GM12892 (cell line): Measurements from ENCODE around the gene RAP1A.
"Not testable (repeated sequence)": the region's sequence is repeated elsewhere in the genome, so short reads cannot be mapped to it uniquely, and the experiment has no call there.

Source experiments
- DNase-seq: peaks from one replicate; pipeline ENCODE4 v3.0.0; 2011; ENCODE audit not compliant: insufficient read length
- FAIRE-seq: peaks from 2 replicates; lab custom pipeline; 2011; peaks lifted over from hg19 to GRCh38; lab: Jason Lieb, UNC
- POLR2A ChIP-seq: IDR thresholded peaks from 2 replicates; pipeline ENCODE4 v1.6.1; 2011; ENCODE audit warnings: low read depth, low read length, control low read depth
- POLR2AphosphoS5 ChIP-seq: IDR thresholded peaks from 2 replicates; pipeline ENCODE4 v1.6.1; 2011; ENCODE audit warnings: low read depth, low read length, control low read depth
- TAF1 ChIP-seq: IDR thresholded peaks from 2 replicates; pipeline ENCODE4 v1.6.1; 2011; ENCODE audit warnings: low read depth, mild to moderate bottlenecking, control low read depth, low read length, borderline replicate concordance

The RAP1A gene

DNA sequence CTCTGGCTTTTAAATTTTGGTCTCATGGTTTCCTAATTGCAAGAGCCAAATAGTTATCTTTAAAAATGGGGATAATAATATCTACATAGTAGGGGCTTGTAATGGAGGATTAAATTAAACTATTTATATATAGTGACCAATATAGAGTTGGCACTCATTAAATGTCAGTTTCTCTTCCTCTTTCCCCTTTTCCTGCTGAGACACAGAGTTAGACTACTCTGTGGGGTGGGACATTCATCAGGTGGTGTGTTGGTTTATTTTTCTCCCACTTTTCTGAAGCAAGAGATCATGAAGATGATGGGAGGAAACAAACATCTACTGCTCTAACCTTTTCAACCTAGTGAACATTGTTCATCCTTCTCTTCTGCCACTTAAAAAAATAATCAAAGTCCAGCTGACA is 17.3 kb upstream of the RAP1A start:
- TF ChIP-seq POLR2AphosphoS5: no peak
- TF ChIP-seq POLR2A: no peak; the same call in 1 of the 2 replicates
- TF ChIP-seq TAF1: no peak
- FAIRE-seq (peak; percentile 72), DNase-seq (no peak)

DNA sequence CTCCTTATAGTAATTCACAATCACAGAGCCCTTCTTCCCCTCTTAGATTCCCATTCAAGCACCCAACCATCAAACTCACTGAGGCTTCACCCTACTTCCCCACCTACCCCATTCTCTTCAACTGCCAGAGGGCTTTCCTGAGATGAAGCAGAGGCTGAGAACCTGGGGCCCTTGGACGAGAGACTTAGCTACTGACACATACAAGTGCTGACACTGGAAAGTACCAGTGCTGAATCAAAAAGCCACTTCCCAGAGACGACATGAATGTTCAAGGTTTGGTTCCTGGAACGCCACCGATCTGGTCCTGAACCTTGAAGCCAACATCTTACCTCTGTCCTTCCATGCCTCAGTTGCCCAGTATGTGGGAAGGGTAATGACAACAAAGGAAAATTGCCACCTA is 16.6 kb upstream of the RAP1A start:
- no peak for DNase-seq
- no peak for FAIRE-seq
- no peak for TF ChIP-seq TAF1
- TF ChIP-seq POLR2AphosphoS5: peak; percentile 72; the same call in 1 of the 2 replicates
- TF ChIP-seq POLR2A: no peak; the same call in 1 of the 2 replicates

DNA sequence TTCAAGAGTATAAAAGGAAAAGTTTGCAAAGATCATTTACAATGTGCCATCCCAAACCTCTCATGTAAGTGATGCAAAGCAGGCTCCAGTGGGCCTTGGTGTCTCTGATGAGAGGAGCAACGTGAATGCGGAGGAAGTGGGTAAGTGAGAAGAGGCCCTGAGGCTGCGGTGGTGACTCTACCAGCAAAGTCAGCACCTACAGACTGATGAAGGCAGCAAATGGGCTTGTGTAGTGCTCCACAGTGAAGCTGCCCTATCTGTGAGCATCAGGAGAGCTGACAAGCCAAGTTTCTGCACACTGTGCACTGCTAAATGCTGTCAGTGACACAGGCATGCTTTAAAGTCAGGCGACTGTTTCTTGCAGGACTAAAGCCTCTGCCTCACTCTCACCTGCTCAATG is 15.6 kb upstream of the RAP1A start:
- peak; percentile 86 for FAIRE-seq
- DNase-seq: no peak
- peak; percentile 71; the same call in 1 of the 2 replicates for TF ChIP-seq POLR2A
- no peak for TF ChIP-seq TAF1
- TF ChIP-seq POLR2AphosphoS5: peak; percentile 82

DNA sequence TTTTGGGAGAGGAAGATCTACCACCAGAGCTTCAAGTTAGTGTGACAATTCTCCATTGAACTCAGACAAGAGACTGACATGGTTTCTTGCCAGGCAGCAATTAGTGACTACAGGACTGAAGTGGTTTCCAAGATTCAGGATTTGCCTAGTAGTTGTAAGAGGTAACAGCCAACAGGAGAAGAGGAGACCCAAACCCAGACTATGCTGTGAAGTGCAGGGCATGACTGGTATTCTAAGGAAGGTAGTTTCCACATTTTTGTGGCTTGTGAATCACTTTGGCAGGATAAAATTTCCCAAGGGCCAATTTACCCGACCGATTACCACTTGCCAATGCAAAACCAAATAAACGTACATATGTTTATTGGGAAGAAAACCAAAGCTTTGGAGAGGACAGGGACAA is 14.7 kb upstream of the RAP1A start:
- DNase-seq (no peak), FAIRE-seq (no peak)
- TF ChIP-seq POLR2AphosphoS5 (no peak), TAF1 (no peak), POLR2A (no peak)

DNA sequence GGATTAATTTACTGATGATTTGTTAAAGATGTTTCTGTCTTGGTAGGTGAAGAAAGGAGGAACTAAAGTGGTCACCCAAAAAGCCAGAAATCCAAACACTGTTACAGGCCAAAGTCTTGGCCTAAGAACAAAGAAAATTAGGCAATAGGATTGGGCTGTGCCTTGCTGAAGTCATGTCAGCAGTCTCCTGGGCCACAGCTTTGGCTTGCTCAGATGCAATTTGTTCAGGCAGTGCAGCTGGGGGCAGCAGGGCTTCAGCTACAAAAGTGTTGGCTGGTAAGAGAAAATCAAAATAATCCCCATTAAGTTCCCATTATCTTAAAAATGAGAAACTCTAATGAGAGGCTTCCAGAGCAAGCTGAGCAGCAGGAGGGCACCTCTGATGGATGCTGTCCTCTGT is 14.0 kb upstream of the RAP1A start:
- DNase-seq (no peak), FAIRE-seq (no peak)
- TF ChIP-seq POLR2AphosphoS5 (no peak), POLR2A (no peak), TAF1 (no peak)

DNA sequence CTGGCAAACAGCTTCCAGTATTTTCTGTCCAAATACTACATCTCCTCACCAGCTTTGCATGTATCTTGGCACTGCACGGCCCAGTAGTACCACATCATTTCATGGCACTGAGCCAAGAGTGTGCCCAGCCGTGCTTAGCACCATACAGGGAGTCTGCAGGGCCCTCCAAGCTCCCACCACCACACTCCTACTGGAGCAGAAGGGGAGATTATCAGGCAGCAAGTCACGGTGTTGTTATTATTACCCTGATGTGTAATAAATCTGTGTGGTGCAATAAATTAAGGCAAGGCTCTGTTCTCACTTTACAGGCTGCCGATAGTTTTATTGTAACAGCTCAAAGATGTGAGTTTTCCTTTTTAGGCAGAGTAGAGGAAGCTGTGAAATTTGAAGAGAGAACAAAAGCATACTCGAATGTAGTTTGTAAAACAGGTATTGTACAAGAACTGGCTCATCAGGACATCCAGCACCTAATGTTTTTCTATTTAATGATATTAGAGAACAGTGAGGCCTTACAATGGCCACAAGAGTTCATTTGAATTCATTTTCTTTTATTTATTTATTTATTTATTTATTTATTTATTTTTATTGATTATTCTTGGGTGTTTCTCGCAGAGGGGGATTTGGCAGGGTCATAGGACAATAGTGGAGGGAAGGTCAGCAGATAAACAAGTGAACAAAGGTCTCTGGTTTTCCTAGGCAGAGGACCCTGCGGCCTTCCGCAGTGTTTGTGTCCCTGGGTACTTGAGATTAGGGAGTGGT is 13.0 kb upstream of the RAP1A start:
- FAIRE-seq, DNase-seq: not testable (repeated sequence)

DNA sequence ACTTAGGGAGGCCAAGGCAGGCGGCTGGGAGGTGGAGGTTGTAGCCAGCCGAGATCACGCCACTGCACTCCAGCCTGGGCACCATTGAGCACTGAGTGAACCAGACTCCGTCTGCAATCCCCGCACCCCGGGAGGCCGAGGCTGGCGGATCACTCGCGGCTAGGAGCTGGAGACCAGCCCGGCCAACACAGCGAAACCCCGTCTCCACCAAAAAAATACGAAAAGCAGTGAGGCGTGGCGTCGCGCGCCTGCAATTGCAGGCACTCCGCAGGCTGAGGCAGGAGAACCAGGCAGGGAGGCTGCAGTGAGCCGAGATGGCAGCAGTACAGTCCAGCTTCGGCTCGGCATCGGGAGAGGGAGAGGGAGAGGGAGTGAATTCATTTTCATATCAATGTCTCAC is 11.1 kb upstream of the RAP1A start:
- FAIRE-seq, DNase-seq: not testable (repeated sequence)

DNA sequence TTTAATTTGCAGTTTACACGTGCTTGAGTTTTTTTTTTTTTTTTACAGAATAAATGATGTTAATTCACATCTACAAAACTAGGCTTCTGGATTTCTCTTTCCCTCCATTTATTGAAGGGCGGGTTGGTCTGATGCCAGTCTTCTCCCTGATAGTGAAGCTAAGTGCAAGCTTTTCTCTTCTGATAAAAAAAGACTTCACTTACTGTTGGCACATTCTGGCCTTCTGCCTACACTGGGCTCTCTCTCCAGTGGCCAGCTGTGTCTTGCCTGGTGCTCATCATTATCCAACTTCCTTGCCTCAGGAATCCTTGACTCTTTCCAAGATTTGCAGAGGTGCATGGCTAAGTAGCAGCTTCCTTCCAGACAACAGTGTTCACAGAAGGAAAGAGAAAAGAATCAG is 7.6 kb upstream of the RAP1A start:
- no peak for DNase-seq
- no peak for TF ChIP-seq POLR2AphosphoS5
- TF ChIP-seq POLR2A: no peak
- TF ChIP-seq TAF1: no peak
- FAIRE-seq: no peak

GRCh38 chr1:111615870-111616715 is 3.5 kb upstream of the RAP1A start:
- FAIRE-seq (peak; percentile 87), DNase-seq (peak; percentile 46)
- TF ChIP-seq TAF1 (0 out of 2 replicates have a peak, but pooled peaks have one; percentile 8), POLR2AphosphoS5 (peak; percentile 60), POLR2A (peak; percentile 53)

GRCh38 chr1:111618081-111618480 is 1.5 kb upstream of the RAP1A start:
- FAIRE-seq: no peak
- no peak for DNase-seq
- TF ChIP-seq POLR2A: peak; percentile 15; the same call in 1 of the 2 replicates
- TF ChIP-seq TAF1: no peak
- no peak for TF ChIP-seq POLR2AphosphoS5

GRCh38 chr1:111618961-111619634 is 491 bp upstream of the RAP1A start:
- TF ChIP-seq POLR2AphosphoS5 (no peak), TAF1 (no peak), POLR2A (peak; percentile 35)
- DNase-seq: no peak
- FAIRE-seq: no peak

DNA sequence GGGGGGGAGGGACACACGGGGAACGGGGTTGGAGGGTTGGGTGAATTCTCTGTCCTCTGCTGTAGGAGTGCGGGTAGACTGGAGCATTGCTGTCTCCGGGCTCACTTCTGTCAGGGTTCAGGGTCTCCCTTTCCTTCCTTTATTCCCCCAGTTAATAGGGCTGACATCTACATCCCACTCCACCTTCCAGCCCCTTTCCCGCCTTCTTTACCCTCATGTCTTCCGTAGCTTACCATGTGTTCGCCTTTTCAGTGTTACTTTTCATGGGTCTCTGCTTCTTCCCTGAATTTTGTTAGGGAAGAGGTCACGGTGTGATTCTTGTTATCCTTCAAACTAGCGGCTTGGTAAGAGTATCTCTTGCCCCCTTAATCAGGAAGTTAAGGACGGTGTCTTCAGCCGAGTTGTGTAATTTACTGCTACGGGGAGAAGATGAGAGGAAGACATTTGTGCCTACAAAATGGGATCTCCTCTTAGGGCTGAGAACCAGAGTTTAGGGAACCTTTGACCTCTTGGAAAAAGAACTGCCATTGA is 917 bp downstream of the RAP1A start:
- no peak for DNase-seq

More for the DNA sequence above, 917 bp downstream of the RAP1A start:
- FAIRE-seq: no peak
- TF ChIP-seq POLR2AphosphoS5 (no peak; the same call in 1 of the 2 replicates), POLR2A (no peak; the same call in 1 of the 2 replicates), TAF1 (no peak)
